Smooth muscle cell (in vitro differentiated cells): Measurements from ENCODE around the gene RASL10B. TPM values are rescaled to one million over a fixed set of nuclear protein-coding genes. Genes with fewer than 3 reads are reported as not detected.

Experiments used
- DNase-seq: peaks from one replicate; lab custom pipeline; 2025; ENCODE audit not compliant: unreplicated experiment; lab: John Stamatoyannopoulos, UW
- H2AFZ ChIP-seq: fragments of 200-600 bp; sonication (generic); 2 replicates; pipeline ENCODE4 v1.6.0; 2016; ENCODE audit warnings: antibody characterized with exemption, low read depth, mild to moderate bottlenecking
- H3F3A ChIP-seq: fragments of 200-600 bp; sonication (generic); 2 replicates; pipeline ENCODE4 v1.6.0; 2017; ENCODE audit warnings: antibody characterized with exemption, low read depth
- H3K27ac ChIP-seq: fragments of 200-600 bp; sonication (generic); 2 replicates; pipeline ENCODE4 v1.5.1; 2016; ENCODE audit warnings: low read depth, mild to moderate bottlenecking
- H3K27me3 ChIP-seq: fragments of 200-600 bp; sonication (generic); 2 replicates; pipeline ENCODE4 v1.6.1; 2016; ENCODE audit warnings: low read depth, mild to moderate bottlenecking
- H3K36me3 ChIP-seq: fragments of 200-600 bp; sonication (generic); 2 replicates; pipeline ENCODE4 v1.5.1; 2016; ENCODE audit warnings: low read depth
- H3K4me1 ChIP-seq: fragments of 200-600 bp; sonication (generic); 2 replicates; pipeline ENCODE4 v1.5.1; 2016; ENCODE audit warnings: low read depth
- H3K4me2 ChIP-seq: fragments of 200-600 bp; sonication (generic); 2 replicates; pipeline ENCODE4 v1.6.0; 2016; ENCODE audit warnings: mild to moderate bottlenecking
- H3K4me3 ChIP-seq: fragments of 200-600 bp; sonication (generic); 2 replicates; pipeline ENCODE4 v1.5.1; 2016; ENCODE audit warnings: mild to moderate bottlenecking
- H3K79me2 ChIP-seq: fragments of 200-600 bp; sonication (generic); 2 replicates; pipeline ENCODE4 v1.6.0; 2016; ENCODE audit warnings: low read depth, mild to moderate bottlenecking
- H3K9ac ChIP-seq: fragments of 200-600 bp; sonication (generic); 2 replicates; pipeline ENCODE4 v1.6.0; 2016; ENCODE audit warnings: low read depth
- H3K9me3 ChIP-seq: fragments of 200-600 bp; sonication (generic); replicated peaks from 2 replicates; pipeline ENCODE4 v1.5.1; 2016; ENCODE audit warnings: low read depth
- H4K20me1 ChIP-seq: fragments of 200-600 bp; sonication (generic); 2 replicates; pipeline ENCODE4 v1.6.0; 2016; ENCODE audit warnings: low read depth
- WGBS: methylation state at CpG from one replicate; pipeline ENCODE4 v1.1.7; 2016; ENCODE audit warnings: low lambda C conversion rate; 5-methylcytosine and 5-hydroxymethylcytosine counted together
- polyA plus RNA-seq: library from polyadenylated mRNA; unstranded; fragments of >200 nt; fragmentation: Nextera tagmentation; extraction: Ambion mirVana; gene quantifications from 2 replicates; pipeline ENCODE4 v1.2.1, GENCODE V29; 2016
- total RNA-seq: library from RNA; depleted of rRNA; stranded (reverse); fragments of >200 nt; gene quantifications from 2 replicates; pipeline ENCODE4 v1.2.3, GENCODE V29; 2014
- TF ChIP-seq, protein P1 (sequence below): fragments of 200-600 bp; sonication (generic); IDR thresholded peaks from 2 replicates; pipeline ENCODE4 v1.5.1; 2017; ENCODE audit warnings: borderline replicate concordance, mild to moderate bottlenecking, antibody characterized with exemption; ENCODE audit not compliant: insufficient read depth, poor library complexity, severe bottlenecking

Gene RASL10B
- total and polyA plus RNA-seq, 2 experiments from 2014 or later, result 8.2 to 18.6 TPM

DNA sequence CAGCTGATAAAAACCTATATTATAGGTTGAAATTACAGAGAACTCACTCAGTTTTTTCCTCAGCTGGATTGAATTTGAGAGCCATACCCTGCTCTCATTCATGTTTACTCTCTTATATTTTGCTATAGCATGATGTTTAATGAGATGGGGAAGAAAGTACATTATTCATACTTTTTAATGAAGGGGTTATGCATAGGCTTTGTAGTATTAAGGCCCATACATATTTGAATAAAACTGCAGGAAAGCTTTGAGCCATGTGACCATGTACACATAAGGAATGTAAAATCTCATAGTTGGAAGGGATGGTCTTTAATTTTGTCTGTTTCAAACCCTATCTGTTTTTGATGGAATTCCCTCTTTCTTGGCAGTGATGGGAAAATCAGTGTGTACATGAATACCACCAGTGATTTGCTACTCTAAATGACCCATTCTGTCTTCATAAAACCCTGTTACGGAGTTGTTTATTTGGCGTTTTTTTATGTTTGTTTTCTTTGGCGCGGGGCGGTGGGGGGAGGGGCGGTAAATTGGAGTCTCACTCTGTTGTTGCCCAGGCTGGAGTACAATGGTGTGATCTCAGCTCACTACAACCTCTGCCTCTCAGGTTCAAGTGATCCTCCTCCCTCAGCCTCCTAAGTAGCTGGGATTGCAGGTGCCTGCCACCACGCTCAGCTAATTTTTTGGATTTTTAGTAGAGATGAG is 38.8 kb upstream of the RASL10B start:
- Histone ChIP-seq H3K27ac (no peak overlapping the region), H3K4me1 (no peaks in the 10 kb centered on the region), H4K20me1 (peaks cover 39% of the 10 kb centered on the region), H2AFZ (no peak overlapping the region), H3K27me3 (no peaks in the 10 kb centered on the region), H3K79me2 (no peaks in the 10 kb centered on the region), H3K36me3 (peaks cover 8% of the 10 kb centered on the region), H3K9ac (no peak overlapping the region), H3F3A (peaks cover 4% of the 10 kb centered on the region), H3K9me3 (no peaks in the 10 kb centered on the region), H3K4me3 (no peak overlapping the region), H3K4me2 (no peak overlapping the region)
- TF ChIP-seq, protein P1, sequence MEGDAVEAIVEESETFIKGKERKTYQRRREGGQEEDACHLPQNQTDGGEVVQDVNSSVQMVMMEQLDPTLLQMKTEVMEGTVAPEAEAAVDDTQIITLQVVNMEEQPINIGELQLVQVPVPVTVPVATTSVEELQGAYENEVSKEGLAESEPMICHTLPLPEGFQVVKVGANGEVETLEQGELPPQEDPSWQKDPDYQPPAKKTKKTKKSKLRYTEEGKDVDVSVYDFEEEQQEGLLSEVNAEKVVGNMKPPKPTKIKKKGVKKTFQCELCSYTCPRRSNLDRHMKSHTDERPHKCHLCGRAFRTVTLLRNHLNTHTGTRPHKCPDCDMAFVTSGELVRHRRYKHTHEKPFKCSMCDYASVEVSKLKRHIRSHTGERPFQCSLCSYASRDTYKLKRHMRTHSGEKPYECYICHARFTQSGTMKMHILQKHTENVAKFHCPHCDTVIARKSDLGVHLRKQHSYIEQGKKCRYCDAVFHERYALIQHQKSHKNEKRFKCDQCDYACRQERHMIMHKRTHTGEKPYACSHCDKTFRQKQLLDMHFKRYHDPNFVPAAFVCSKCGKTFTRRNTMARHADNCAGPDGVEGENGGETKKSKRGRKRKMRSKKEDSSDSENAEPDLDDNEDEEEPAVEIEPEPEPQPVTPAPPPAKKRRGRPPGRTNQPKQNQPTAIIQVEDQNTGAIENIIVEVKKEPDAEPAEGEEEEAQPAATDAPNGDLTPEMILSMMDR, result no peak
- no peak for DNase-seq
- WGBS, result 95% methylated on average over 7 of the region's 7 CpGs

DNA sequence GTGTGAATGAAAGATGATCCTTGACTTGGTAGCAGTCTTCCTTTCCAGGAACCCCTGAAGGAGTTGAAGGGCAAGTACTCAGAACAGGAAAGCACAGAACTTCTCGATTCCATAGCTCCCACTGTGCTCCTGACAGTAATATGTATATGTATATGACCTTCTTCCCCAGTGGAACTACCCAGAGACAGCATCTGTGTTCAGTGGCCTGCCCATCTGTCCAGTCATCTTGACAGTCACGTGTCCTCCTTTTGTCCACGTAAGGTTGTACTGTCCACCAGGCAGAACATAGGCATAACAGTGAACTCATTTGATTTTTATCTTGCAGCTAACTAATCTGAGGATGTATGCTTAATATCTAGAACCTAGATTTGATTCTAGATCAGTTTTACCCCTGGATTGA is 37.8 kb upstream of the RASL10B start:
- H3K9ac ChIP-seq, result no peak overlapping the region
- H3F3A ChIP-seq, result peaks cover 4% of the 10 kb centered on the region
- TF ChIP-seq, protein P1, result no peak
- H3K27me3 ChIP-seq, result no peaks in the 10 kb centered on the region
- H3K36me3 ChIP-seq, result peaks cover 8% of the 10 kb centered on the region
- peaks cover 46% of the 10 kb centered on the region for H4K20me1 ChIP-seq
- WGBS, result 100% methylated on average over 3 of the region's 3 CpGs
- H2AFZ ChIP-seq, result no peak overlapping the region
- no peak for DNase-seq
- no peaks in the 10 kb centered on the region for H3K9me3 ChIP-seq
- H3K4me3 ChIP-seq, result no peak overlapping the region
- no peaks in the 10 kb centered on the region for H3K79me2 ChIP-seq
- no peak overlapping the region for H3K27ac ChIP-seq
- H3K4me2 ChIP-seq, result no peak overlapping the region
- H3K4me1 ChIP-seq, result no peaks in the 10 kb centered on the region

DNA sequence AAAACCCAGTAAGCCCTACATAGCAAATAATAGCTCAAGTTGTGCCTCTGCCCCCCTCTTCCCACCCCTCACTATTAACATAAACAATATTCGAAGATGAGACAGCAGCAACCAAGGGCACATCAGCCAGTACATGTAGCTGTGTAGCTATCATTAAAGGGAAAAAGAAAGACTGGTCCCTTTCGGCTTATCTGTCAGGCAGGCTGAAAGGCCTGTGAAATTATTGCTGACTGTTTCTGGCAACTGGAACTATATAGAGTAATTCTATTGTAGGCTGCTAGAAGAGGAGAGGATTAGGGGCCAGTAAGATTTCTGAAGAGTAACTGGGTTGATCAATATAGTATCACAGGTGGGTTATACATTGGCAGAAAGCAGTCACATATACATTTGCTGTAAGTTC is 36.5 kb upstream of the RASL10B start:
- Histone ChIP-seq H3K36me3 (peaks cover 8% of the 10 kb centered on the region), H3K4me2 (no peak overlapping the region)
- WGBS, result 43% methylated on average over 2 of the region's 2 CpGs

More for the DNA sequence above, 36.5 kb upstream of the RASL10B start:
- Histone ChIP-seq H3K4me3 (no peak overlapping the region), H3K4me1 (no peaks in the 10 kb centered on the region), H2AFZ (no peak overlapping the region), H3F3A (peaks cover 4% of the 10 kb centered on the region), H3K9me3 (no peaks in the 10 kb centered on the region), H3K27ac (no peak overlapping the region), H4K20me1 (peaks cover 50% of the 10 kb centered on the region), H3K79me2 (no peaks in the 10 kb centered on the region), H3K27me3 (no peaks in the 10 kb centered on the region), H3K9ac (no peak overlapping the region)
- TF ChIP-seq, protein P1, result no peak
- no peak for DNase-seq
